Panc1 (cell line): ENCODE data around the gene STK35. TPM values are rescaled to one million over a fixed set of nuclear protein-coding genes. Genes with fewer than 3 reads are reported as not detected.

Experiments
- ATAC-seq: fragments of 200-7000 bp; cut with Tn5 transposase; 2 replicates; pipeline ENCODE4 v1.9.1; 2020; ENCODE audit warnings: mild to moderate bottlenecking, moderate library complexity
- BruUV-seq: library from RNA; stranded (reverse); fragments of 400-500 nt; replicated peaks from 2 replicates; lab custom pipeline; 2021; lab: Mats Ljungman, UMichigan
- CTCF ChIA-PET: fragments of 300-600 bp; sonication (Branson Sonifier 250); formaldehyde crosslinking; loops from one replicate; lab custom pipeline; 2022; ENCODE audit warnings: antibody characterized with exemption; lab: Charles Lee
- POLR2A ChIA-PET: fragments of 300-600 bp; sonication (Branson Sonifier 250); formaldehyde crosslinking; loops from one replicate; lab custom pipeline; 2022; ENCODE audit warnings: antibody characterized with exemption; lab: Charles Lee
- DNase-seq: peaks from one replicate; pipeline ENCODE4 v3.0.0-alpha.2; 2010; ENCODE audit warnings: low read depth, low spot score
- H3K27ac ChIP-seq: 2 replicates; pipeline ENCODE4 v1.5.1; 2011; ENCODE audit warnings: mild to moderate bottlenecking, low read length, inconsistent platforms
- H3K27me3 ChIP-seq: fragments of 200-500 bp; sonication (Bioruptor generic); 2 replicates; pipeline ENCODE4 v1.6.0; 2014; ENCODE audit warnings: low read length, inconsistent platforms; ENCODE audit not compliant: control insufficient read depth, insufficient read depth
- H3K36me3 ChIP-seq: fragments of 200-500 bp; sonication (Bioruptor generic); 2 replicates; pipeline ENCODE4 v1.5.1; 2014; ENCODE audit warnings: inconsistent platforms, mild to moderate bottlenecking, low read length, moderate library complexity; ENCODE audit not compliant: control insufficient read depth, insufficient read depth
- H3K4me1 ChIP-seq: 2 replicates; pipeline ENCODE4 v1.5.1; 2011; ENCODE audit warnings: inconsistent platforms, mild to moderate bottlenecking, low read length, moderate library complexity; ENCODE audit not compliant: control insufficient read depth, insufficient read depth
- H3K4me3 ChIP-seq, 2 experiments: 2 replicates each; pipeline ENCODE4 v1.5.1; 2011 to 2012; ENCODE audit warnings: low read depth in 2 of 2, low read length in 2 of 2, mild to moderate bottlenecking in 2 of 2, inconsistent platforms in 1 of 2, moderate library complexity in 1 of 2
- H3K9me3 ChIP-seq: fragments of 200-500 bp; sonication (Bioruptor generic); 2 replicates; pipeline ENCODE4 v1.5.1; 2014; ENCODE audit warnings: low read depth, mild to moderate bottlenecking, inconsistent platforms, low read length, moderate library complexity; ENCODE audit not compliant: control insufficient read depth, insufficient read depth
- CTCF ChIP-seq: fragments of 450-650 bp; IDR thresholded peaks from 2 replicates; pipeline ENCODE4 v1.5.1; 2017; ENCODE audit warnings: mild to moderate bottlenecking
- POLR2AphosphoS5 ChIP-seq: IDR thresholded peaks from 2 replicates; pipeline ENCODE4 v1.6.1; 2012; ENCODE audit warnings: mild to moderate bottlenecking, low read depth, low read length, moderate library complexity
- REST ChIP-seq, 2 experiments: IDR thresholded peaks; 2 replicates each; pipeline ENCODE4 v1.6.1; 2011 to 2012; ENCODE audit warnings: low read depth in 2 of 2, control low read depth in 1 of 2, low read length in 1 of 2, mild to moderate bottlenecking in 1 of 2, moderate library complexity in 1 of 2; ENCODE audit not compliant: insufficient read depth in 1 of 2
- SIN3A ChIP-seq: IDR thresholded peaks from 2 replicates; pipeline ENCODE4 v1.6.1; 2012; ENCODE audit warnings: low read depth, mild to moderate bottlenecking, low read length, moderate library complexity, borderline replicate concordance; ENCODE audit not compliant: insufficient read depth
- TCF7L2 ChIP-seq: IDR thresholded peaks from 2 replicates; pipeline ENCODE4 v1.6.1; 2011; ENCODE audit warnings: mild to moderate bottlenecking, low read depth, low read length, inconsistent platforms
- in situ Hi-C: cut with HindIII; loops from 2 replicates; pipeline ENCODE4 v1.10.0; 2016; ENCODE audit warnings: low sequenced_read_pairs, low pct_unique_long_range_greater_than_20kb
- intact Hi-C: fragments of 100-400 bp; cut with micrococcal nuclease; formaldehyde crosslinking; loops from one replicate; pipeline ENCODE4 v1.10.0; 2022; ENCODE audit not compliant: unreplicated experiment
- total RNA-seq: library from RNA; stranded (reverse); gene quantifications from one replicate; pipeline ENCODE4 v1.2.1, GENCODE V29; 2021; ENCODE audit not compliant: unreplicated experiment

The STK35 gene
- total RNA-seq, 1 experiment from 2014 or later: 27.6 TPM

GRCh38 chr20:2116170-2116940 lies 14.7 kb downstream of the STK35 start:
- no peaks in the 10 kb centered on the region for H3K27me3 ChIP-seq
- ATAC-seq: no peak
- no peaks in the 10 kb centered on the region for H3K4me1 ChIP-seq
- in situ Hi-C loops (no loop called here), intact Hi-C loops (no loop called here)
- DNase-seq: no peak
- no peak overlapping the region for H3K4me3 ChIP-seq
- ChIA-PET CTCF (no interaction called here), POLR2A (no interaction called here)
- peaks cover 2% of the 10 kb centered on the region; the same call in 1 of the 2 replicates for H3K36me3 ChIP-seq
- no TSS peak for BruUV-seq
- no peak for TF ChIP-seq CTCF
- TF ChIP-seq POLR2AphosphoS5: no peak
- TF ChIP-seq SIN3A: no peak
- TF ChIP-seq REST (IDR thresholded peaks at IDR 0.05; ENCODE audit: insufficient read depth in 1 of 2, low read depth in 2 of 2, low read length in 1 of 2): no peak
- TF ChIP-seq TCF7L2: no peak
- no peak overlapping the region for H3K27ac ChIP-seq
- H3K9me3 ChIP-seq: no peaks in the 10 kb centered on the region

- Histone ChIP-seq H3K4me1 (no peaks in the 10 kb centered on the region), H3K36me3 (peaks cover 2% of the 10 kb centered on the region; the same call in 1 of the 2 replicates), H3K27ac (no peak overlapping the region), H3K27me3 (no peaks in the 10 kb centered on the region), H3K4me3 (no peak overlapping the region), H3K9me3 (no peaks in the 10 kb centered on the region)
- no peak for ATAC-seq
- POLR2A ChIA-PET: no interaction called here
- CTCF ChIA-PET: interaction anchor here (0.7 kb wide), 1 partner anchor 611 kb away, joined by 3 read pairs; no protein-coding TSS in a partner anchor
- BruUV-seq: no TSS peak
- in situ Hi-C loops: no loop called here
- no peak for TF ChIP-seq REST (IDR thresholded peaks at IDR 0.05; ENCODE audit: insufficient read depth in 1 of 2, low read depth in 2 of 2, low read length in 1 of 2)
- no peak for TF ChIP-seq TCF7L2
- no peak for TF ChIP-seq CTCF
- no peak for TF ChIP-seq SIN3A
- no peak for TF ChIP-seq POLR2AphosphoS5
- intact Hi-C loops: no loop called here
- no peak for DNase-seq
These were observed 17.2 kb downstream of the STK35 start for GRCh38 chr20:2118783-2119182.
